ENCODE results near the gene KDSR. TPM values are rescaled to one million over a fixed set of nuclear protein-coding genes. Genes with fewer than 3 reads are reported as not detected.

The KDSR gene
- total and polyA plus RNA-seq, 2 donors (not counting 1 experiment from before 2014, with no cell fraction given): 6.4 to 21.1 TPM

GRCh38 chr18:63318889-63319382 lies 48.1 kb downstream of the KDSR start:
- TF ChIP-seq CTCF (IDR thresholded peaks at IDR 0.05): no peak
- TF ChIP-seq EZH2 (IDR thresholded peaks at IDR 0.05; ENCODE audit: borderline replicate concordance, insufficient read depth, low read depth, low read length, poor library complexity, severe bottlenecking): no peak
- peak overlapping the region; percentile 73 to 92 for H3K27ac ChIP-seq (ENCODE audit: low read length in 2 of 2)
- DNase-seq (peak; percentile 40), ATAC-seq (ENCODE audit: low read depth) (no peak)
- no peaks in the 10 kb centered on the region for H3K27me3 ChIP-seq (replicated peaks in 1 of 4; ENCODE audit: control extremely low read depth in 1 of 4, control insufficient read depth in 3 of 4, insufficient read depth in 4 of 4, low read length in 3 of 4)
- H3K4me1 ChIP-seq (ENCODE audit: control insufficient read depth in 2 of 2, insufficient read depth in 2 of 2, low read length in 2 of 2): peaks cover 30 to 47% of the 10 kb centered on the region in 2 donors
- no peaks in the 10 kb centered on the region for H3K9me3 ChIP-seq (ENCODE audit: control extremely low read depth in 1 of 3, control insufficient read depth in 2 of 3, insufficient read depth in 1 of 3, low read length in 2 of 3)
- peak overlapping the region; percentile 85 to 98 (median 96) for H3K4me3 ChIP-seq (ENCODE audit: control extremely low read depth in 1 of 5, extremely low read depth in 1 of 5, insufficient read depth in 1 of 5, low read depth in 2 of 5, low read length in 4 of 5)
- H3K27ac Mint-ChIP-seq: peak overlapping the region; percentile 97
- H3K4me2 ChIP-seq (replicated peaks; ENCODE audit: low read depth, low read length, poor library complexity, severe bottlenecking): peak overlapping the region; percentile 75
- H3K79me2 ChIP-seq (ENCODE audit: control insufficient read depth, insufficient read depth, low read length): peaks cover 58% of the 10 kb centered on the region
- peak overlapping the region; percentile 89 for H3K4me3 Mint-ChIP-seq
- H3K36me3 ChIP-seq (replicated peaks in 1 of 2; ENCODE audit: control extremely low read depth in 1 of 2, control insufficient read depth in 1 of 2, extremely low read depth in 1 of 2, insufficient read depth in 2 of 2, low read length in 1 of 2): no peaks in the 10 kb centered on the region
- no peaks in the 10 kb centered on the region for H4K20me1 ChIP-seq (ENCODE audit: control insufficient read depth, insufficient read depth, low read length, poor library complexity, severe bottlenecking)
- WGBS (ENCODE audit: insufficient coverage): 0% methylated on average over 2 of the region's 8 CpGs
- intact Hi-C loops (cut with micrococcal nuclease): loop anchor here (1.0 to 5.0 kb wide), 6 partner anchors 8 to 188 kb away; no protein-coding TSS in a partner anchor
- H3K9ac ChIP-seq (ENCODE audit: low read length): peak overlapping the region; percentile 91
- H2AFZ ChIP-seq (ENCODE audit: insufficient read depth, low read depth, low read length, poor library complexity, severe bottlenecking): peak overlapping the region; percentile 63
- POLR2A ChIA-PET: interaction anchor here (0.6 to 4.5 kb wide), 10 partner anchors 26 to 197 kb away, joined by 3 to 30 read pairs (median 6); no protein-coding TSS in a partner anchor
- peaks cover 57% of the 10 kb centered on the region for H3K4me1 Mint-ChIP-seq
- H3K27me3 Mint-ChIP-seq: no peaks in the 10 kb centered on the region
- H3K9me3 Mint-ChIP-seq (ENCODE audit: insufficient read depth): no peaks in the 10 kb centered on the region
- CTCF ChIA-PET: interaction anchor here (0.9 to 3.9 kb wide), 26 partner anchors 11 to 301 kb away, joined by 3 to 136 read pairs (median 10); no protein-coding TSS in a partner anchor

Measured in B cell (primary cell).